ENCODE results near the gene SPG21. TPM values are rescaled to one million over a fixed set of nuclear protein-coding genes. Genes with fewer than 3 reads are reported as not detected.

The SPG21 gene
- total and polyA plus RNA-seq, 3 donors from 2014 or later: 76.2 to 98.8 (median 85.5) TPM

DNA sequence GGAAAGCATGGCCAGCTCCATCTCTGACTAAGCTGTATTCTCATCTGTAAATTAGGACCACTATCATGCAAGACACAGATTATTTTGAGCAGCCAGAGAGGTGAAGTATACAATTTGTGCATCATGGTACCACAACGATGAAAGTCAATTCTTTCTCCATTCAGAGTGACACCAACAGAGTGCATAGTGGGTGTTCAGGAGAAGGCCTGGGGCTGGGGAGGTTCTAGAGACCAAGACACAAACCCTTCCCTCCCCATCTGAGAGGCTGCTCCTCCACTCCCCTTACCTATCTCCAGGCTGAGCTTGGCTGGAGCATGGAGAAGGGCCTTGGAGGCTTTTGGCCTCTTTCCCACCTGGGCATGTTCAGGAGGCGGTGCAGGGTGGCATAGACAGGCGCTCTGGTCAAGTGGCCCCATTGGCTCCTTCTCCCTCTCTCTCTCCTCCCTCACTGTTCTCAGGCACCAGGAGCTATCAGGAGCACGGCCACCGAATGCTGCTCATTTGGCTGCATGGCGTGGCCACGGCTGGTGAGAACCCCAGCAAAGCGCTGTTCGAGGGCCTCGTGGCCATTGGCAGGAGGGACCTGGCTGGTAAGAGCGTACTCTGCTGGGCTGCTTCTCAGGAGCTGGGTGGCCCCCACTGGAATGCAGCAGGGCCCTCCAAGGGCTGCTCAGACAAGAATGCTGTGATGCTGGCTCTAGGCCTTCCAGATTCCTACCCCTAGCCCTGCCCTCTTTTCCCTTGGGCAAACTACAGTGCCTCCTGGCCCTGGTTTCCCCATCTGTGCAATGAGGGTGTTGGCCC is 40.1 kb downstream of the SPG21 start:
- H3K27me3 ChIP-seq: no peaks in the 10 kb centered on the region
- no peak overlapping the region for H3K27ac ChIP-seq
- H3K4me3 ChIP-seq: no peak overlapping the region
- TF ChIP-seq POLR2A (IDR thresholded peaks at IDR 0.05): no peak
- TF ChIP-seq, protein P1, sequence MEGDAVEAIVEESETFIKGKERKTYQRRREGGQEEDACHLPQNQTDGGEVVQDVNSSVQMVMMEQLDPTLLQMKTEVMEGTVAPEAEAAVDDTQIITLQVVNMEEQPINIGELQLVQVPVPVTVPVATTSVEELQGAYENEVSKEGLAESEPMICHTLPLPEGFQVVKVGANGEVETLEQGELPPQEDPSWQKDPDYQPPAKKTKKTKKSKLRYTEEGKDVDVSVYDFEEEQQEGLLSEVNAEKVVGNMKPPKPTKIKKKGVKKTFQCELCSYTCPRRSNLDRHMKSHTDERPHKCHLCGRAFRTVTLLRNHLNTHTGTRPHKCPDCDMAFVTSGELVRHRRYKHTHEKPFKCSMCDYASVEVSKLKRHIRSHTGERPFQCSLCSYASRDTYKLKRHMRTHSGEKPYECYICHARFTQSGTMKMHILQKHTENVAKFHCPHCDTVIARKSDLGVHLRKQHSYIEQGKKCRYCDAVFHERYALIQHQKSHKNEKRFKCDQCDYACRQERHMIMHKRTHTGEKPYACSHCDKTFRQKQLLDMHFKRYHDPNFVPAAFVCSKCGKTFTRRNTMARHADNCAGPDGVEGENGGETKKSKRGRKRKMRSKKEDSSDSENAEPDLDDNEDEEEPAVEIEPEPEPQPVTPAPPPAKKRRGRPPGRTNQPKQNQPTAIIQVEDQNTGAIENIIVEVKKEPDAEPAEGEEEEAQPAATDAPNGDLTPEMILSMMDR (IDR thresholded peaks at IDR 0.05): no peak
- DNase-seq: no peak
- H3K36me3 ChIP-seq (ENCODE audit: low read depth, missing control alignments): no peaks in the 10 kb centered on the region
- WGBS, 2 donors: 84 to 90% methylated on average over 8 to 11 of the region's 11 CpGs
- H3K9me3 ChIP-seq: no peaks in the 10 kb centered on the region
- intact Hi-C loops (cut with DNase I; ENCODE audit: low total_unique reads): no loop called here
- H3K4me1 ChIP-seq: no peaks in the 10 kb centered on the region

DNA sequence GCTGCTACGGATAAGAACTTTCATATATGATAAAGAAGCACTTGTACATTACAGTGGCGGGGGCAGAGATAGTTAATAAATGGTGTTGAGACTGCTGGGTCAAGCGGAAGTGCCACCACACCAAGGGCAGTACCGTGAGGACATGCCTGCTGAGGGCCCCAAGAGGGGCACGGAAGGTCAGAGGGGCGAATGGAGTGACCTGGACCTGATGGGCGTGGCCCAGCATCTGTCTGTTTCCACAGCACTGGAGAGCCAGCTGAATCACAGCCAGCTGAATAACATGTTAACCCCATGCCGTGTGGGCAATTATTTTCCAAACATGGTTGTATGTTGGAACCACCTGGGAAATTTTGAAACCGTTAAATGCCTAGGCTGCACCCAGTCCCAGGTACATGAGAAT is 40.8 kb downstream of the SPG21 start:
- no peaks in the 10 kb centered on the region for H3K27me3 ChIP-seq
- H3K9me3 ChIP-seq: no peaks in the 10 kb centered on the region
- H3K4me1 ChIP-seq: no peaks in the 10 kb centered on the region
- WGBS, 2 donors: 76 to 79% methylated on average over 9 of the region's 9 CpGs
- intact Hi-C loops (cut with DNase I; ENCODE audit: low total_unique reads): no loop called here
- no peak for DNase-seq
- TF ChIP-seq, protein P1 (IDR thresholded peaks at IDR 0.05): no peak
- TF ChIP-seq POLR2A (IDR thresholded peaks at IDR 0.05): no peak
- no peaks in the 10 kb centered on the region for H3K36me3 ChIP-seq (ENCODE audit: low read depth, missing control alignments)
- no peak overlapping the region for H3K27ac ChIP-seq
- H3K4me3 ChIP-seq: no peak overlapping the region

DNA sequence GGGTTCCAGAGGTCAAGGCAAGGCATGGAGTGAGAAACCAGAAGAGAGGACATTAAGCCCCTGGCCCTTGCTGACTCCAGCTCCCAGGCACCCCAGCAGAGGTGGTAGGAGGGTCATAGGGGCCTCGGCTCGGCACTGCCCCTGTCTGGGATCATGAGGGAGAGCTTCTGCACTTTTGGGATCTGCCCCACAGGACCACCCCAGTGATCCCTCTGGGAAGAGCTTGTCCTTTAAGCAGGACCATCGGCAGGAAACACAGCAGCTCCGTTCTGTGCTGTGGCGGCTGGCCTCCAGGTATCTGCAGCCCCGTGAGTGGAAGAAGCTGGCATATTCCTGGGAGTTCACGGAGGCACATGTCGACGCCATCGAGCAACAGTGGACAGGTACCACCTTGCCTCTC is 42.5 kb downstream of the SPG21 start:
- no peak for DNase-seq
- Histone ChIP-seq H3K4me1 (no peaks in the 10 kb centered on the region), H3K27ac (no peak overlapping the region), H3K36me3 (ENCODE audit: low read depth, missing control alignments) (no peaks in the 10 kb centered on the region), H3K27me3 (no peaks in the 10 kb centered on the region), H3K9me3 (no peaks in the 10 kb centered on the region), H3K4me3 (no peak overlapping the region)
- no peak for TF ChIP-seq POLR2A (IDR thresholded peaks at IDR 0.05)
- TF ChIP-seq, protein P1 (IDR thresholded peaks at IDR 0.05): no peak
- intact Hi-C loops (cut with DNase I; ENCODE audit: low total_unique reads): no loop called here
- WGBS, 2 donors: 84 to 86% methylated on average over 10 of the region's 10 CpGs

DNA sequence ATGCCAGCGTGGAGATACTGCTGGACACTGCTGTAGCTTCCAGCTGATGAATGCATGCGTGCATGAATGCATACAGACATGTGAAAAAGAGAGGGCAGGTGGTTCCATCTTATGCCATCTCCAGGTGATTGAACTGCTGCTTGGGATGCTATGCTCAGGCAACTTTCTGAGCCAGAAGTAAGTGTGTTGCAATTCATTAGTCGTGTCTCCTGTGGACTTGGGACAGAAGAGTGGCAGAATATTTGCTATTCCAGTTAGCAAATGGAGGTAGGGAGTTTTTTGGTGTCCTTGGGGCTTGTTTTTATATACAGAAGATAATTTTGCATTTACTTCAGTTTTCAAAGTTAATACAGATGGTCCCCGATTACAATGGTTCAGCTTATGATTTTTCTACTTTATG is 44.8 kb downstream of the SPG21 start:
- intact Hi-C loops (cut with DNase I; ENCODE audit: low total_unique reads): no loop called here
- no peaks in the 10 kb centered on the region for H3K9me3 ChIP-seq
- 71 to 73% methylated on average over 4 of the region's 4 CpGs for WGBS, 2 donors
- TF ChIP-seq POLR2A (IDR thresholded peaks at IDR 0.05): no peak
- TF ChIP-seq, protein P1 (IDR thresholded peaks at IDR 0.05): no peak
- no peaks in the 10 kb centered on the region for H3K27me3 ChIP-seq
- DNase-seq: no peak
- no peak overlapping the region for H3K4me3 ChIP-seq
- H3K27ac ChIP-seq: no peak overlapping the region
- H3K36me3 ChIP-seq (ENCODE audit: low read depth, missing control alignments): no peaks in the 10 kb centered on the region
- no peaks in the 10 kb centered on the region for H3K4me1 ChIP-seq
